ENCODE data around the gene WBP2.
"Not testable (repeated sequence)": the region's sequence is repeated elsewhere in the genome, so short reads cannot be mapped to it uniquely, and the experiment has no call there.

WBP2 gene

DNA sequence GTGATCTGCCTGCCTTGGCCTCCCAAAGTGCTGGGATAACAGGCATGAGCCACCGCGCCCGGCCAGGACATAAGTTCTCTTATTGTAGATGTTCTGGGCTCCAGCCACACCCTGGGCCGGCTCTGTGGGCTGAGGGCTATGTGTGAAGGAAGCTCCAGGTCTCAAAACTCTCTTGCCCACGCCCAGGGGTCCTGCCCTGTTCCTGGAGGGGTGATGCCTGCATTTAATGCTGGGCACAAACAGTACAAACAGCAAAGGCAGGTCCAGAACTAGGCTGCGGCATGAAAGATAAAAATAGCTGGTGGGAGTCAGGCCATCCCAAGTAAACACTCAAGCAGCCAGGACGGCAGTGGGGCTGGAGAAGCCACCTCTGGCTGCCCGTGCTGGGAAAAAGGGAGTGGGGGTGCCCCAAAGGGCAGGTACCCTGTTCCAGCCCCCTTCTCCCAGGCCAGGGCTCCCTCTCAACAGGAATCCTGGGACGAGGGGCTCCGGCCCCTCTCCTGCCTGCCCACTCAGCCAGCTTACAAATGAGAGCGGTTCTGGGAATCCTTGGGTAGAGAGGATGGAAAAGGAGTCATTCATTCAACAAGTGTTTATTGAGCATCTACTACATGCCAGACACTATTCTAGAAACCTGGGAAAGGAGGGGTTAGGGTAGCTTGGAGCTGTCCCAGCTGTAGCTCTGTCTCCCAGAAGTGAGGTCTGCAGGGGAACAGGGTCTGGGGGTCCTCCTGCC is 18.6 kb upstream of the WBP2 start:
- DNase-seq, result no peak
- in situ Hi-C loops (cut with HindIII; ENCODE audit: low pct_ligation_motif_present, low pct_unique_long_range_greater_than_20kb, low sequenced_read_pairs), result no loop called here

DNA sequence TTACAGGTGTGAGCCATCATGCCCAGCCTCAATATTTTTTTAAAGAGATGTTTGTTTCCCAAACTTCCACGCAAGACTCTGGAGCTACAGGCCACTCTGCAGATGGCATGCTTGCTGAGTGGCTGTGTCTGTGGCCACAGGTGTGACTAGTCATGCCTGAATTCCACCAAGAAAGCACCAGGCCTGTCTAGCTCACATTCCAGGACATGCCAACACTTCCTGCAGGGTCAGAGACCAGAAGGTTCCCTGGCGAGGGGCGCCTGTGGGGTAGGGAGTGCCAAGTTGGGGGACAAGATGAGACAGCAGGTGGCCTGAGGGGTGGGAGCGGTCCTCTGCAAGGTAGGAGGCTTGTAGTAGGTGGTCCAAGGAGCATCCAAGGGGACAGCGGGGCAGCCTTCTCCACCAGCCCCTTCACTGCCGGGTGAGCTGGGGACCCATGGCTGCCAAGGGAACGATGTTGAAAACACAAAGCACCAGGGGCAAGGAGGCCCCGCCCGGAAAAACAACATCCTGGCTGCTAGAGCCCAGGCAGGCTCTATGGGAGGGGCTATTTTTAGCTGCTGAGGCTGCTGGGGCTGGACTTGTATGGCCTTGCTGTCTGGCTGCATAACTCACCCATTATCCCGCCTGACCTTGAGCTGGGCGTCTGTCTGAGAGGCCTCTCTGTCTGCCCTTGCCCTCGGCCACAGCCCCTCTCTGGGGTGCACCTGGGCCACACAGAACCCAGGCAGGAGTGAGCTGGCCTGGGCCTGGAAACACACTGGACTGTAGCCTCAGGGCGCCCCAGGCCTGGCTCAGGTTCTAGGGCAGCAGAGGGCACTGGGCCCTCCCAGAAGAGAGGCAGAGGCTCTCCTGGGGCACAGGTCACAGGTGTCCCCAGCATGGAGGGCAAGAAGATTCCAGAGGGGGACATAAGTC is 17.6 kb upstream of the WBP2 start:
- no peak for DNase-seq

DNA sequence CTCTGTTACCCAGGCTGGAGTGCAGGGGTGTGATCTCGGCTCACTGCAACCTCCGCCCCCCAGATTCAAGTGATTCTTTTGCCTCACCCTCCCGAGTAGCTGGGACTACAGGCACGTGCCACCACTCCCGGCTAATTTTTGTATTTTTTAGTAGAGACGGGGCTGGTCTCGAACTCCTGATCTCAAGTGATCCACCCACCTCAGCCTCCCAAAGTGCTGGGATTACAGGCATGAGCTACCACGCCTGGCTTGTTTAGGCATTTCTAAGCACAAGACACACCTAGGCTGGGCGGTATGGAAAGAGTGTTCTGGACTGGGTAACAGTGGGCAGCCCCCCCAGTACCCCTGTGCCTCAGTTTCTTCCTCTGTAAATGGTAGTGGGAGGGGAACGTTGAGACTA is 15.1 kb upstream of the WBP2 start:
- DNase-seq; in situ Hi-C loops (cut with HindIII; ENCODE audit: low pct_ligation_motif_present, low pct_unique_long_range_greater_than_20kb, low sequenced_read_pairs): not testable (repeated sequence)

More for the DNA sequence above, 17.6 kb upstream of the WBP2 start:
- in situ Hi-C loops (cut with HindIII; ENCODE audit: low pct_ligation_motif_present, low pct_unique_long_range_greater_than_20kb, low sequenced_read_pairs), result no loop called here

DNA sequence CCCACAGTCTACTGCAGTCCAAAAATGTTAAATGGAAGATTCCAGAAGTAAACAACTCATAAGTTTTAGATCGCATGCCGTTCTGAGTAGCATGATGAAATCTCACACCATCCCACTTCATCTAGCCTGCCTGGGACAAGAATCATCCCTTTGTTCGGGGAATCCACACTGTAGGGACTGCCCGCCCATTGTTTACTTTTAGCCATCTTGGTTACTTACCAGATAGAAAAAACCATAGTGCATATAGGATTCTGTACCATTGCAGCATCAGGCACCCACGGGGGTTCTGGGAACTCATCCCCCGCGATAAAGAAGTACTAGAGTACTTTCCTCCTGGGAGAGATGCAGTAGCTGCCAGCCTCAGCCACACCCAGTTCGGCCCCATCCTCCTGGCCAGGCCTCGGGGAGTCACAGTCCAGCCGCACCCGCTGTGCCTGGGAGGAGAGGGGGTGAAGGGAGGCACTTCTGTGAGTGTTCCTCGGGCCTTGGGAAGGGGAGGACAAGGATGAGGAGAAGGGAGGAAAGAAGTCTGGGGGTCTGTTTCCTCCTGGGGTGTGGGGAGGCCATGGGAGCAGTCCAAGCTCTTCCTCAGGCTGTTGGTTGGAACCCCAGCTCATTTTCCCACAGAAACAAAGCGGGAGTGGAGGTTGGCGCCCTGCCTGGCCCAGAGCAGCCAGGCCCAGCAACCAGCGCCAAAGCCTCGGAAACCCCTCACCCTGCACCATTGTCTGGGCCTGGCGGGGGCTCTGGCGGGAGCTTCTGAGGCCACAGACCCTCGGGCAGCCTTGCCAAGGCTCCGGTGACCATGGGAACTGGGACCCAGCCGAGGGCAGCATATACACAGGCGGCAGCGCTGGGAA is 14.4 kb upstream of the WBP2 start:
- DNase-seq, result no peak
- in situ Hi-C loops (cut with HindIII; ENCODE audit: low pct_ligation_motif_present, low pct_unique_long_range_greater_than_20kb, low sequenced_read_pairs), result no loop called here

DNA sequence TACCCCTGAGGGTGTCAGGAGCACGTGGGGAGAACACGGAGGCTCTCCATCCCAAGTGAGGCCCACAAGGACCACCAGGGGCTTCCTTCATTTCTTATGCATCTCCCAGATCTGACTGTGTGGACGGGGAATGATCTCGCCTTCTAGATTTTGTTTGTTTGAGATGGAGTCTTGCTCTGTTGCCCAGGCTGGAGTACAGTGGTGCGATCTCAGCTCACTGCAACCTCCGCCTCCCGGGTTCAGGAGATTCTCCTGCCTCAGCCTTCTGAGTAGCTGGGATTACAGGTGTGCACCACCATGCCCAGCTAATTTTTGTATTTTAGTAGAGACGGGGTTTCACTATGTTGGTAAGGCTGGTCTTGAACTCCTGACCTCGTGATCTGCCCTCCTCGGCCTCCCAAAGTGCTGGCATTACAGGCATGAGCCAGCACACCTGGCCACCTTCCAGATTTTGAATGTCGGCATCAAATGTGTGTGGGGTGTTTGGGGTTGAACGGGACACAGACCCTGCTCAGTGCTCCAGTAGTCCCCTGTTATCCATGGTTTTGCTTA is 13.7 kb upstream of the WBP2 start:
- DNase-seq; in situ Hi-C loops (cut with HindIII; ENCODE audit: low pct_ligation_motif_present, low pct_unique_long_range_greater_than_20kb, low sequenced_read_pairs): not testable (repeated sequence)

DNA sequence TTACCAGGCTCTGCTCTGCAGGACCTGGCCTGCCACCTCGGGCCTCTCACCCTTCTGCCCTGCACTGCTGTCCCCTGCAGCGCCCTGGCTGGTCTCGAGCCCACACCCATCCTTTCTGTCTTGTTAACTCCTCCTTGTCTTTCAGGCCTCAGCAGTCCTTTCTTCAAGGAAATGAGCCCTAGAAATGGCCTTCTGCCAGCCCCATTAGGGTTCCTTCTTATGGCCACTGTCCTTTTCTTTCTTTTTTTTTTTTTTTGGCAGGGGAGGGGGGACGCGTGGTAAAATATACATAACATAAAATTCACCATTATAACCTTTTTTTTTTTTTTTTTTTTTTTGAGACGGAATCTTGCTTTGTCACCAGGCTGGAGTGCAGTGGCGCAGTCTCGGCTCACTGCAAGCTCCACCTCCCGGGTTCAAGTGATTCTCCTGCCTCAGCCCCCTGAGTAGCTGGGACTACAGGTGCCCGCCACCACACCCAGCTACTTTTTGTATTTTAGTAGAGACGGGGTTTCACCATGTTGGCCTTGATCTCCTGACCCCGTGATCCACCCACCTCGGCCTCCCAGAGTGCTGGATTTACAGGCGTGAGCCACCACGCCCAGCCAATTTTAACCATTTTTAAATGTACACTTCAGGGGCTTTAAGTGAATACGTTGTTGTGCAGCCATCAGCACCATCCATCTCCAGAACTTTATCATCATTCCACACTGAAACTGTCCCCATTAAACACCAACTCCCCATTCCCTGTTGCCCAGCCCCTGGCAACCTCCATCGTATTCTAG is 10.5 kb upstream of the WBP2 start:
- not testable (repeated sequence) for DNase-seq

DNA sequence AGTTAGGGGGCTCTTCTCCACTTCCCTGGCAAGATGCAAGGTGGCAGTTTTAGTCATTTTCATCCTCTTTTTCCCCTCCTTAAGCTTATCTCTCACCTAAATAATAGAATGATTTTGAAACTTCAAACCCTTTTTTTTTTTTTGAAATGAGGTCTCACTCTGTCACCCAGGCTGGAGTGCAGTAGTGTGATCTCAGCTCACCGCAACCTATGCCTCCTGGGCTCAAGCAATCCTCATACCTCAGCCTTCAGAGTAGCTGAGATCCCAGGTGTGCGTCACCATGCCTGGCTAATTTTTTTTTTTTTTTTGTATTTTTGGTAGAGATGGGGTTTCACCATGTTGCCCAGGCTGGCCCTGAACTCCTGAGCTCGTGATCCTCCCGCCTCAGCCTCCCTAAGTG is 9.8 kb upstream of the WBP2 start:
- not testable (repeated sequence) for DNase-seq

More for the DNA sequence above, 10.5 kb upstream of the WBP2 start:
- in situ Hi-C loops (cut with HindIII; ENCODE audit: low pct_ligation_motif_present, low pct_unique_long_range_greater_than_20kb, low sequenced_read_pairs), result not testable (repeated sequence)

DNA sequence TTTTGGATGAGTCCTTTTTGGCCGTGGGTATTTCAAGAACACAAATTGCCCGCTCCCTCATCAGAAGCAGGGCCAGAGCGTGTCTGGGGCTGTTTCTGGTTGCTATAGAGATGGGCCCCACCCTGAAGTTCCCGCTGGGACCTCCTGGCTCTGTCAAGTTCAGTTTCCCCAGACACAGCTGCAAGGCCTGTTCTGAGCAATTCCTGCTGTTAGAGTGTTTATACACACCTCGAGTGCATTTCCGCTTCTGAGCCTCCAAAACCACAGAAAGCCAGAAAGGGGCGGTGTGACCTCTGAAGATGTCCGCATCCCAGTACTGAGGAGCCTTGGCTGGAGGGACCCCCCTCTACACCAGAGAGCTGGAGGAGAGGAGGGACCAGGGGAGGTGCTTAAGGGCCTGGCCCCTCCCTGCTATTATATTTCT is 9.3 kb upstream of the WBP2 start:
- in situ Hi-C loops (cut with HindIII; ENCODE audit: low pct_ligation_motif_present, low pct_unique_long_range_greater_than_20kb, low sequenced_read_pairs), result no loop called here
- no peak for DNase-seq

More for the DNA sequence above, 9.8 kb upstream of the WBP2 start:
- in situ Hi-C loops (cut with HindIII; ENCODE audit: low pct_ligation_motif_present, low pct_unique_long_range_greater_than_20kb, low sequenced_read_pairs), result not testable (repeated sequence)

DNA sequence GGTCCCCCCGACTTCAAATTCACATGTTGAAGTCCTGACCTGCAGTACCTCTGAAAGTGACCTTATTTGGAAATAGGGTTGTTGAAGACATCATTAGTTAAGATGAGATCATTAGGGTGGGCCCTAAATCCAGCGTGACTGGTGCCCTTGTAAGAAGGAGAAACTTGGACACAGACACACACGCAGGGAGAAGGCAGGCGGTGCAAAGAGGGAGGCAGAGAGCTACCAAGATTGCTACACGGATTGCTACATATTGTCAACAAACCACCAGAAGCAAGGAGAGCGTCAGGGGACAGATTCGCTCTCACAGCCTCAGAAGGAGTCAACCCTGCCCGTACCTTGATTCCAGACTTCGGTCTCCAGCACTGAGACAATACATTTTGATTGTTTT is 6.8 kb upstream of the WBP2 start:
- no peak for DNase-seq
- in situ Hi-C loops (cut with HindIII; ENCODE audit: low pct_ligation_motif_present, low pct_unique_long_range_greater_than_20kb, low sequenced_read_pairs), result no loop called here

DNA sequence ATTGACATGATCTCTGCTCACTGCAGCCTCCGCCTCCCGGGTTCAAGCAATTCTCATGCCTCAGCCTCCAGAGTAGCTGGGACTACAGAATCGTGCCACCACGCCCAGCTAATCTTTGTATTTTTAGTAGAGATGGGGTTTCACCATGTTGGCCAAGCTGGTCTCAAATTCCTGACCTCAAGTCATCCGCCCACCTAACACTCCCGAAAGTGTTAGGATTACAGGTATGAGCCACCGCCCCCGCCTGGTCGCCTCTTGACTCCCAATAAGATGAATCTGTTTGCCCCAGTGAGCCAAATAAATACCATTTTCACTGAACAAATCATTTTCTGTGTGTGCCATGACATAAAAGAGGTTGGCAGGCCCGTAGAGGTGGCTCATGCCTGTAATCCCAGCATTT is 4.2 kb upstream of the WBP2 start:
- in situ Hi-C loops (cut with HindIII; ENCODE audit: low pct_ligation_motif_present, low pct_unique_long_range_greater_than_20kb, low sequenced_read_pairs); DNase-seq: not testable (repeated sequence)

DNA sequence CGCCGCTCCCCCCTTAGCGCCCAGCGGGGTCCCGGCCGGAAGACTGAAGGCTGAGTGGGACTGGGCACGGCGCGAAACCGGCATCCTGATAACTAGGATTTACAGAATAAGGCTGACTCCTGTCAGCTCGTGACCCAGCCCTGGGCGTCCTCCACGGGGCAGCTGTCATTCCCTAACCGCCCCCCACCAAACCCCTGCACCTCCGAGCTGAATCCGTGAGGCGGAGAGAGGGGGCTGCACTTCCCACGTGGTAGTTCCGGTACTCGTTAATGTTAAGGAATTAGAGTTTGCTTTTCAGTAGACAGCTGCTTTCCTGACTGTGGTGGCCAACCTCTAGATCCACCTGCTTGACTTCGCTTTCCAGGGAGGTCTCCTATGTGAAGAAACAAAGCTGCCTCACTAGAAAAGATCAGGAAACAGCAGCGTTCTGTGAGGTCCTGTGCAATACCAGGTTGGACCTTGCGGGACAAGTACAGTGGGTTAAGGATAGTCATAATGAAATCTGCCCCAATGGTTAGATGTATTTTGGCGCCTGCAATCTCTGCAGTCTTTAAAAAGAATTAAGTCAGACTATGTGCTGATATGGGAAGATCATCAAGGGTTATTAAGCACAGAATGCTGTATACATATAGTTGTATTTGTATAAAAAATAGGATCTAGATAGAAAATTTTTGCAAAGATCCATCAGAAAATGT is 1.1 kb upstream of the WBP2 start:
- in situ Hi-C loops (cut with HindIII; ENCODE audit: low pct_ligation_motif_present, low pct_unique_long_range_greater_than_20kb, low sequenced_read_pairs), result no loop called here
- DNase-seq, result peak; percentile 50

DNA sequence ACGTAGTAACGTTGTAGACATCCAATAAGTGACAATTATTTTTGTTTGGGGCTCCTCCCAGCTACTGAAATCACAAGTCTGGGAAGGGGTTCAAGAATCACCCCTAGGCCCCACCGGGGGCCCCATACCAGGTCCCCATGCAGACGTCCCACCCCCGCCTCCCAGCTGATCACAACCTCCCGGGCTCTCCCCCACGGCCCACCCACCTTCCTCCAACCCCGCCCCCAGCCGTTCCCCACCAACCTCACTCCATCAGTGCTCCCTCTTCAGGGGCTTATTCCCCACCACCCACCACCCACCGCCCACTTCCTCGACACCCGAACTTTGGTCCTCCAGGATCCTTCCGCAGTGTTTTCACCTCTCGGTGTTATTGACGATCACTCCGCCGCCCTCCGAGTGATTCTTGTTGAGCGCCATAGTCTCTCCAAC is 240 bp downstream of the WBP2 start:
- DNase-seq, result no peak

DNA sequence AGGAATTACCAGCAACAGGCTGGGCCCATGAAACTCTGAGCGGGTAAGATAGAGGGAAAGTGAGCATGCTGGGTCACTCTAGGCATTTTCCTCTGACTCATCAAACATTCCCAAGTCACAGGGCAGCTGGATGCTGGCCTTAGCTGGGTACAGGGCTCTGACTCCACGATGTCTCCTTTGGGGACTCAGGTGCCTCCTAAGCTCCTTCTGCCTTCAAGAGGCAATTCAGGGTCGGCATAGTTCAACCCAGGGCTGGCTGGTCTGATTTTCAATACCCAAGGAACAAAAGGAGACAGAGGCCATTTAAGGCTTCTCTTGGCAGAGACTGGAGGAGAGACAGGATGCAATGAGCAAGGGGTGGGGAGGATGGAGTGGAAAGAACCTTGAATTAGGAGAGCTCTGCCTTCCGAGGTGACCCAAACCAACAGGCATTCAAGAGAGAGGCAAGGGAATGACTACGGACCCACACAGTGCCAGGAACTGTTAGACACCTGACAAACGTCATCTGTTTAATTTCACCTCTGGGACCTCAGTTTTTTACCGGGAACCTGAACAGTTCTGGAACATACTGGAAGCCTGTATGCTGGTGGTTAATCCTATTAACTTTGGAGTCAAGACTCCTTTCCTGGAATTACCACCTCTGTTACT is 910 bp downstream of the WBP2 start:
- DNase-seq, result peak; percentile 85
- in situ Hi-C loops (cut with HindIII; ENCODE audit: low pct_ligation_motif_present, low pct_unique_long_range_greater_than_20kb, low sequenced_read_pairs), result no loop called here

More for the DNA sequence above, 240 bp downstream of the WBP2 start:
- in situ Hi-C loops (cut with HindIII; ENCODE audit: low pct_ligation_motif_present, low pct_unique_long_range_greater_than_20kb, low sequenced_read_pairs), result no loop called here

DNA sequence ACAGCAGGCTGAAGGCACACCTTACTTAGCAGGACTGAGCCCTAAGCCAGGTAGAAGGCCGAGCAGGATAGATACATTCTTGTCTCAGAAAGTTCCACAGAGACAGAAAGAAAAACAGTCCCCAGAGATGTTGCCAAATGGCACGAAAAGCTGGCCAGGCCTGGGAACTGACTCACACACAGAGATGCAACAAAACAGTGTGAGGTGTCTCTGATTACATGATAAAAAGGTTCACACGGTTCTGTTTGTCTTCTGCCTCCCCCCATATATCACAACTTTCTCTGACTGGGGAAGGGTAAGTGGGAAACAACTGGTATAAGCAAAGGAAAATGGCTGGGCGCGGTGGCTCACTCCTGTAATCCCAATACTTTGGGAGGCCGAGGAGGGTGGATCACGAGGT is 1.7 kb downstream of the WBP2 start:
- no peak for DNase-seq
- in situ Hi-C loops (cut with HindIII; ENCODE audit: low pct_ligation_motif_present, low pct_unique_long_range_greater_than_20kb, low sequenced_read_pairs), result no loop called here

DNA sequence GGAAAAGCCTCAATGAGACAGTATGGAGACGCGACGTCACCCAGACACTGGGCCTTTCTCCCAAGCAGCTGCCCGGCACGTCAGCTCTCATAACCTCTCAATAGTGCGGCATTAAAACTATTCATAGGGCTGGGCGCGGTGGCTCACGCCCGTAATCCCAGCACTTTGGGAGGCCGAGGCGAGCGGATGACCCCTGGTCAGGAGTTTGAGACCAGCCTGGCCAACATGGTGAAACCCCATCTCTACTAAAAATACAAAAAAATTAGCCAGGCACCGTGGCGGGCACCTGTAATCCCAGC is 3.5 kb downstream of the WBP2 start:
- DNase-seq; in situ Hi-C loops (cut with HindIII; ENCODE audit: low pct_ligation_motif_present, low pct_unique_long_range_greater_than_20kb, low sequenced_read_pairs): not testable (repeated sequence)

DNA sequence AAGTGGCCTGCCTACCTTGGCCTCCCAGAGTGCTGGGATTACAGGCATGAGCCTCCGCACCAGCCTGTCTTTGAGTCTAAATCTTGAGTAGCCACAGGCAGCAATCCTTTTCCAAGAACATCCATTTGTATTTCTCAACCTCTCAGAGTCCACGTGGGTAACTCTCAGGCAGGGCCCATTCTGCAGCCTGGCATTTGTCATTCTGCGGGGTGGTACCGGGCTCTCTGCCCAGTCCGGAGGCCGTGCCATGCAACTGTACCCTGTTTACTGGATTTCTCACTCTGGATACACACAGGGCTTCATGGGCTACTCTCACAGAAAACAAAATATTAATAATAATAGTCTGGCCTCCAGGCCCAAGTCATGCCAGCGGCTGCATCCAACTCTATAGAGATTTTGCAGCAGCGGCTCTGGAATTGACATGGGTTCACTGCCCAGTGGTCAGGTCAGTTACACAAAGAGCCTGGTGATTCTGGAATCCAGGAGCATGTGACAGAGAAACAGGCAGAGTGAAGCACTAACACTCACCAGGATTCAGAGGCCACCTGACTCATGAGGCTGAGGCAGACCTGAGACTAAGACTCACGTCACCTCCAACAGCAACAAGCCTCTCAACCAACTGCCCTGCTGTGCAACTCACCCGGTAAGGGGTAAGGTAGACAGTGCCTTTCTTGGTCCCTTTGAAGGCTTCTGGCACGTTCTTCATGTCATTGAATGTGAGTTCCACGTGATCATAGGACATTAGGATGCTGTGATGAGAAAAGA is 4.0 kb downstream of the WBP2 start:
- in situ Hi-C loops (cut with HindIII; ENCODE audit: low pct_ligation_motif_present, low pct_unique_long_range_greater_than_20kb, low sequenced_read_pairs), result no loop called here
- DNase-seq, result no peak
